ENCODE data around the gene ZKSCAN5.

DNA sequence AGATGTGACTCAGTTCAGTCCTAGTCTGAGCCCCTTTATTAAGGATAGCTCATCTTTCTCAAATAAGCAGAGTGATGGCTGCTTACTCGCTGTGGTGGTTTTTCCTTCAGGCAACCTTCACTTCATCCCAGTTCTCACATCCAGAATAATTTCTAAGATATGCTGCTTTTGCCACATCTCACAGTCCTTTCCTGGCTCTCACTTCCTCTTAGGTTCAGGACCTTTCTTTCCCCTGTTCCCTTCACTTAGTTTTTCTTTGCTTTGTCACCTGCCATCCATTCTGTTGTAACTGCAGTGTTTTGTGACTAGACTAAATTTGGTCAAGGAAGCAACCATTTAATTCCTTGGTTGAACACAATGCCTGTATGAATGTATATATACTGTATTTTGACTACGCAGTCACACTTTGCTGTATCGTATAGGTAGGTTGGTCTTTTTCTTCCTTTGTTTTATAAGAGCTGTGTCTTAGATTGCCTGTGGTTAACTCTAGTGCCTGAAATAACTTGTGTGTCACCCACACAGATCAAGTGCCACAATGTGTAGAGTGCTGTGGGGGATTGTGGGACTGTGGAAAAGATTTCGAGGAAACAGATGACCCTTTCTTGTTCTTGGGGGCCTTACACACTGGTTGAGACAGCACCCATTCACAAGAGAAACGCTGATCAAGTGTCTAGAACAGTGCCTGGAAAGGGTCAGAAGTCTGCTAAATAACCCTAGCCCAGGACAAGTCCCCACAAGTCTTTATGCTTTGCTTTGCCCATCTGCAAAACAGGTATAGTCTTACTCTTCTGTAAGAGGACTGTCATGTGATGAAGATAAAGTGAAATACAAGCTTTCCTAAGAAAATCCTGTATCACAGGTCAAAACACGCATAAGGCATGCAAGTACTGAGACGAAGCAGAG is 56.6 kb downstream of the ZKSCAN5 start:
- TF ChIP-seq CTCF (IDR thresholded peaks at IDR 0.05) = no peak
- no peak for TF ChIP-seq EP300 (IDR thresholded peaks at IDR 0.05; ENCODE audit: low read depth)

Data from transverse colon (tissue), 3 donors.